Fibroblast of villous mesenchyme (primary cell): ENCODE results near the gene SYNPO2. TPM values are rescaled to one million over a fixed set of nuclear protein-coding genes. Genes with fewer than 3 reads are reported as not detected.

Experiments used
- DNase-seq: peaks from one replicate; pipeline ENCODE4 v3.0.0-alpha.2; 2010; ENCODE audit warnings: low read depth
- H3K4me3 ChIP-seq: 2 replicates; pipeline ENCODE4 v1.5.1; 2011; ENCODE audit warnings: low read depth, mild to moderate bottlenecking, low read length
- total RNA-seq: library from RNA; depleted of rRNA; stranded (reverse); fragments of >200 nt; gene quantifications from 2 replicates; pipeline ENCODE4 v1.2.3, GENCODE V29; 2012
- TF ChIP-seq, protein P1 (sequence below): IDR thresholded peaks from 2 replicates; pipeline ENCODE4 v1.5.1; 2012; ENCODE audit warnings: low read depth, mild to moderate bottlenecking, low read length; ENCODE audit not compliant: insufficient read depth

SYNPO2 gene
- total RNA-seq, 1 donor = 194 TPM

DNA sequence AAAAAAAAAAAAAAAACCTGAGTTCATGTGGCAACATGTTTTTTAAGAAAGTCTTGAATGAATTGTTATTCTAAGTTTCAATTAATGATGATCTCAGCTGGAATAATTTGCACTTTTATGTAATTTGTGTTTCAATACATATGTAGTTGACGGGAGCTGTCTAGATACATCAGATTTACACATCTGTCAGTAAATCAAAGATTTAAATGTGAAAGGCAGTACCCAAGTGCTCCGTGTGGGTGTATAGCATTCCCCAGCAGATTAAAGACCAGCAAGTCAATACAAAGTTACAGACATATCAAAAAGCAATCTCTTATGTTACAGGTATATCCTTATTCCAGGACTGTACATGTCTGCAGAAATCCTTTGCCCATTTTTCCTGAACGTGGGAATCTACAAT is 35.2 kb downstream of the SYNPO2 start:
- no peak overlapping the region for H3K4me3 ChIP-seq
- no peak for DNase-seq
- TF ChIP-seq, protein P1, sequence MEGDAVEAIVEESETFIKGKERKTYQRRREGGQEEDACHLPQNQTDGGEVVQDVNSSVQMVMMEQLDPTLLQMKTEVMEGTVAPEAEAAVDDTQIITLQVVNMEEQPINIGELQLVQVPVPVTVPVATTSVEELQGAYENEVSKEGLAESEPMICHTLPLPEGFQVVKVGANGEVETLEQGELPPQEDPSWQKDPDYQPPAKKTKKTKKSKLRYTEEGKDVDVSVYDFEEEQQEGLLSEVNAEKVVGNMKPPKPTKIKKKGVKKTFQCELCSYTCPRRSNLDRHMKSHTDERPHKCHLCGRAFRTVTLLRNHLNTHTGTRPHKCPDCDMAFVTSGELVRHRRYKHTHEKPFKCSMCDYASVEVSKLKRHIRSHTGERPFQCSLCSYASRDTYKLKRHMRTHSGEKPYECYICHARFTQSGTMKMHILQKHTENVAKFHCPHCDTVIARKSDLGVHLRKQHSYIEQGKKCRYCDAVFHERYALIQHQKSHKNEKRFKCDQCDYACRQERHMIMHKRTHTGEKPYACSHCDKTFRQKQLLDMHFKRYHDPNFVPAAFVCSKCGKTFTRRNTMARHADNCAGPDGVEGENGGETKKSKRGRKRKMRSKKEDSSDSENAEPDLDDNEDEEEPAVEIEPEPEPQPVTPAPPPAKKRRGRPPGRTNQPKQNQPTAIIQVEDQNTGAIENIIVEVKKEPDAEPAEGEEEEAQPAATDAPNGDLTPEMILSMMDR = no peak

DNA sequence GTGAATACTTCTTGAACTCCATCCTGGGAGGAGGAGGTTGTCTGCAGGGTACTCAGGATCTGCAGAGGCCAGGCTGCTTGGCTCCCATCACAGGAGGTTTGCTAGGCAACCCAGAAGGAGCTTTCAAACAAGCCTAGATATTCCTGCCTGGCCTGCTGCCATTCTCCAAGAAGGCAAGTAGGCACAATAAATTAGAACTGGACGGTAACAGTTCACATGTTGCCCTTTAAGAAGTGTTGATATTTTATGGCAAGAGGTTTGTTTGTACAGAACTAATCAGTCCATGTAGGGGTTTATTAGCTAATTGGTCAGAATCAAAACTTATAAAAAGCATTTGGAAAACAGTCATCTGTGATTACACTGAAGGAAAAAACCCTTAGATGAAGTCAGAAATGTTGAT is 39.3 kb downstream of the SYNPO2 start:
- DNase-seq = no peak
- TF ChIP-seq, protein P1 = no peak
- no peak overlapping the region for H3K4me3 ChIP-seq

DNA sequence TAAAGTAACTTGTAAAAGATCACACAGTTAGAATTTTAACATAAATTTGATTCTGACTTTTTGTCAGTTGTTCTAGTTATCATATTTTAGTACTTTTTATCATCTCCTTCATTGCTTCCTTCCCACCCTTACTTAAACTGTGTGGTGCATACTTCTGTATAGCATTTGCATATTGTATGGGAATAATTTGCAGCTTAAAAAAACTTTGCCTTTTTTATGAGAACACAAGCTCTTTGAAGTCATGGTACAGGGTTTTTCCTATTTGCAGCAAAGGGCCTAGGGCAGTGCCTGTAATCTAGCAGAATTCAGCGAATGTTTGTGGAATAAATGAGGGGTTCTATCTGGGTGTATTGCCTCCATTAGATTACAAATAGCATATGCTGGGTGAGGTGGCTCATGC is 41.6 kb downstream of the SYNPO2 start:
- no peak for DNase-seq
- no peak overlapping the region for H3K4me3 ChIP-seq
- TF ChIP-seq, protein P1 = no peak

DNA sequence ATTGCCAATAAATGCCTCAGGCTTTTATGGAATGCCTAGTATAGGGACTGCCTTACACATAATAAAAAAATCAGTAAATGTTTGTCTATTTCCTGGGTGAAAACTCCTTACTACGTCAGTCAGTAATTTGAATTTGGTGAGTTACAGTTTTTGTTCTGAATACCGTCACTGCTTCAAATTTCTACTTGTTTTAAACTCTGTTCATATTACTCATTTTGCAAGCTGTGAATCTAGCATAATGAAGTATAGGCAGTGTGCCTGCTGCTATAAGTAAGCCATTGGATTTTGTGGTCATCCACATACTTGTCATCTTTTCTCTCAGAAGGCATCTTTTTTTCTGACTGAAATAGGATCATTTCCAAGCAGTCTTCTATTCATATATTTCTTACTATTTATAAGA is 43.1 kb downstream of the SYNPO2 start:
- no peak for DNase-seq
- H3K4me3 ChIP-seq = no peak overlapping the region
- TF ChIP-seq, protein P1 = no peak

DNA sequence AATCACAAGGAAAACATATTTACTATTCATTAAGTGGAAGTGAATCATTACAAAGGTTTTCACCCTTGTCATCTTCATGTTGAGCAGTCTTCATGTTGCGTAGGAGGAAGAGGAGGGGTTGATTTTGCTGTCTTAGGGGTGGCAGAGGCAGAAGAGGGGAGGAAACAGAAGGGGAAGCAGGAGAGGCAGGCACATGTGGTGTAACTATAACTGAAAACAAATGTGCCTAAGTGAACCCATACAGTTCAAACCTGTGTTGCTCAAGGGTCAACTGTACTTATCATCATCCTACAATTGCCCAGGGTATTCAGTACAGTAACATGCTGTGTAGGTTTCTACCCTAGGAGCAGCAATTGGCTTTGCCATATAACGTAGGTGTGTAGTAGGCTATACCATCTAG is 47.2 kb downstream of the SYNPO2 start:
- no peak overlapping the region for H3K4me3 ChIP-seq
- TF ChIP-seq, protein P1 = no peak
- no peak for DNase-seq

DNA sequence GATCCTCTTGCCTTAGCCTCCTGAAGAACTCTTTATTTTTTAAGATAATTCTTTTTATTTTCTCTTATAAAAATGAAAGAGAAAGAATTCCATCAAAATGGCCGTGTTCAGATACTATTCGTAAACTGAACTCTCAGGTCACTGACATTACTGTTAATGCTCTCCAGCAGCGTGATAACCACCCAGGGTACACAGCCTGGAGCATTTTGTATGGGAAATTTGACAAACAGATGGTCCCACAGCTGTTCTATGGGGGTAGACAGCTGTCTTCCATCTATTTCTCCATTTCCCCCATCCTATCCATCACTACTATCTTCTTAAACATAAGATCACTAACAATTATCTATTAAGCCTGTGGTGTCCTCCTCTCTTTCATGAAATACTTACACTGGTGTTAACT is 47.8 kb downstream of the SYNPO2 start:
- no peak for DNase-seq
- TF ChIP-seq, protein P1 = no peak
- H3K4me3 ChIP-seq = no peak overlapping the region

DNA sequence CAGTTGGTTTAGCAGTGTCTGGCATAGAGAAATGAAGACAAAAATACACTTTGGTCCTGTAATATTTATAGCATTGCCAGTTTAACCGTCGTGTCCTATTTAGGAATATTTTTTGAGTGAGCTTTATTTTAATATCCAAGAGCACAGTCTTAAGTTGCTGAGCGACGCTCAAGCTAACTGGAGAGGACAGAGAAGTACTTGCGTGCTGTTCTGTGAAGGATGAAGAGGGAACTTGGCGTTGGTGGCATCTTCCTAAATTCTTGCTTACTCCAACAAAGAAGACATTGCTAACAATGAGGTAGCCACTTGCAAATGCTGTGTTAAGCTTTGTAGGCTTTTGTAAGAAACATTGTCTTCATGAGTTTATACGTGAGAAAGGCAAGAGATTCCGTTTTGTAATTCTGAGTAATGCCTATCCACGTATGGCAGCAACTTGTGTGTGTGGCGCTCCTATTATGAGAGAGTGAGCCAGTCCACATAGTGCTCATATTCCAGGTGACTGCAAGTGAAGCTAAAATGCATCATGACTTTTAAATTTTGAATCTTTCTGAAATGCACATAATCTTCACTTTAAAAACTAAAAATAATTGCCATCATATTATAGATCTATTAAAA is 50.6 kb downstream of the SYNPO2 start:
- no peak for DNase-seq
- H3K4me3 ChIP-seq = no peak overlapping the region
- TF ChIP-seq, protein P1 = no peak
